GM12875 (cell line): ENCODE data around the gene RTN4R.
"Not testable (repeated sequence)": the region's sequence is repeated elsewhere in the genome, so short reads cannot be mapped to it uniquely, and the experiment has no call there.

Experiments
- H3K4me3 ChIP-seq: one replicate; pipeline ENCODE4 v1.5.1; 2011; ENCODE audit warnings: low read depth, low read length, control low read depth
- TF ChIP-seq, protein P1 (sequence below): IDR thresholded peaks from 2 replicates; pipeline ENCODE4 v1.5.1; 2011; ENCODE audit warnings: low read depth, mild to moderate bottlenecking, control low read depth, inconsistent platforms, low read length, moderate library complexity, borderline replicate concordance; ENCODE audit not compliant: insufficient read depth

The RTN4R gene

GRCh38 chr22:20304646-20305045 is 36.5 kb upstream of the RTN4R start:
- H3K4me3 ChIP-seq = no peak overlapping the region
- TF ChIP-seq, protein P1, sequence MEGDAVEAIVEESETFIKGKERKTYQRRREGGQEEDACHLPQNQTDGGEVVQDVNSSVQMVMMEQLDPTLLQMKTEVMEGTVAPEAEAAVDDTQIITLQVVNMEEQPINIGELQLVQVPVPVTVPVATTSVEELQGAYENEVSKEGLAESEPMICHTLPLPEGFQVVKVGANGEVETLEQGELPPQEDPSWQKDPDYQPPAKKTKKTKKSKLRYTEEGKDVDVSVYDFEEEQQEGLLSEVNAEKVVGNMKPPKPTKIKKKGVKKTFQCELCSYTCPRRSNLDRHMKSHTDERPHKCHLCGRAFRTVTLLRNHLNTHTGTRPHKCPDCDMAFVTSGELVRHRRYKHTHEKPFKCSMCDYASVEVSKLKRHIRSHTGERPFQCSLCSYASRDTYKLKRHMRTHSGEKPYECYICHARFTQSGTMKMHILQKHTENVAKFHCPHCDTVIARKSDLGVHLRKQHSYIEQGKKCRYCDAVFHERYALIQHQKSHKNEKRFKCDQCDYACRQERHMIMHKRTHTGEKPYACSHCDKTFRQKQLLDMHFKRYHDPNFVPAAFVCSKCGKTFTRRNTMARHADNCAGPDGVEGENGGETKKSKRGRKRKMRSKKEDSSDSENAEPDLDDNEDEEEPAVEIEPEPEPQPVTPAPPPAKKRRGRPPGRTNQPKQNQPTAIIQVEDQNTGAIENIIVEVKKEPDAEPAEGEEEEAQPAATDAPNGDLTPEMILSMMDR = no peak

GRCh38 chr22:20303229-20303534 is 35.1 kb upstream of the RTN4R start:
- not testable (repeated sequence) for H3K4me3 ChIP-seq

- TF ChIP-seq, protein P1 = no peak
- no peak overlapping the region for H3K4me3 ChIP-seq
Measured at GRCh38 chr22:20302438-20303228, 34.5 kb upstream of the RTN4R start.

DNA sequence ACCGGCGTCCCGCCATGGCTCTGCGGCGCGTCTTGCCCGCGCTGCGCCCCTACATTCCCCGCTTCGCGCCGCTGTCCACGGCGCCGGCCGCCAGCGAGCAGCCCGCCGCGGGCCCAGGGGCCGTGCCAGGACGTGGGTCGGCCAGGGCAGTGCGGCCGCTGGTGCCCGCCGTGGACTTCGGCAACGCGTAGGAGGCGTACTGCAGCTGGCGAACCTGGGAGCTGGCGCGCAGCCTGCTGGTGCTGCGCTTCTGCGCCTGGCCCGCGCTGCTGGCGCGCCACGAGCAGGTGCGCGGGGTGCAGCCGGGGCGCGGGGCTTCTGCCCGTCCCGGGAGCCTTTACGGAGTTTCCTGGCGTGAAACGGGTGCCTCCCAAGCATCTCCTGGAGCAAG is 31.6 kb upstream of the RTN4R start:
- no peak overlapping the region for H3K4me3 ChIP-seq
- TF ChIP-seq, protein P1 = no peak

DNA sequence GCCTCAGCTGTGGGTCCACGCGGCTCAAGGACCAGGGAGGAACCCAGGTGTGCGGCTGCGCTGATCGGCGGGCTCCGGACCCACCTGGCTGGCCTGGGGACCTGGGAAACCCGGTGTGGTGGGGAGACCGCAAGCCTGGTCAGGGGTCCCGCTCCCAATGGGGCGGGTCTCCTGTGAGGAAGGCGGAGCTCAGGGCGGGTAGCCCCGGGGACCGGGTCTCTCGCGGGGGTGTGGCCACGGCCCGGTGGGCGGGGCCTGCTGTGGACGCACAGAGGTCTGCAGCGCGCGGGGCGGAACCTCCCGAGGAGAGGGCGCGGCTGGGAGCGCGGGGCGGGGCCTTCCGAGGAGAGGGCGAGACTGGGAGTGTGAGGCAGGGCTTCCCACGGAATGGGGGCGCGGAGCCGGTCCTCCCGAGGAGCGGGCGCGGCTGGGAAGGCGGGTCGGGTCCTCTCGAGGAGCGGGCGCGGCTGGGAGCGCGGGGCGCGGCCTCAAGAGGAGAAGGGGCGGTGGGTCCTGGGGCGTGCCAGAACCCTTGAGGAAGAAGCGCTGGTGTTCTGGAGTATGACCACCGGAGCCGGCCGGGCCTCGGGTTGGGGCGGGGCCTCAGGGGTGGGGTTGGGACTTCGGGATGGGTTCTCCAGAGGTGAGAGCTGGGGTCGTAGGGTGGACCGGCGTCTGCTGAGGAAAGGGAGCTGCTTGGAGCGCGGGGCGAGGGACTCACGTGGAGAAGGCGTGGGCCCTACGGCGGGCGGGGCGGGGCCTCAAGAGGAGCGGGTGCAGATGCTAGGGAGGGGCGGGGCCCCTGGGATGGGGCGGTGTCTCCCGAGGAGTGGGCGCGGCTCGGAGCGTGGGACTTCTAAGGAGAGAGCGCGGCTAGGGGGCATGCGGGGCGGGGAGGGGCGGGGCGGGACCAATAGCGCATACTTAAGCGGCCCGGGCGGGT is 31.0 kb upstream of the RTN4R start:
- TF ChIP-seq, protein P1 = no peak
- peak overlapping the region; percentile 38 for H3K4me3 ChIP-seq

DNA sequence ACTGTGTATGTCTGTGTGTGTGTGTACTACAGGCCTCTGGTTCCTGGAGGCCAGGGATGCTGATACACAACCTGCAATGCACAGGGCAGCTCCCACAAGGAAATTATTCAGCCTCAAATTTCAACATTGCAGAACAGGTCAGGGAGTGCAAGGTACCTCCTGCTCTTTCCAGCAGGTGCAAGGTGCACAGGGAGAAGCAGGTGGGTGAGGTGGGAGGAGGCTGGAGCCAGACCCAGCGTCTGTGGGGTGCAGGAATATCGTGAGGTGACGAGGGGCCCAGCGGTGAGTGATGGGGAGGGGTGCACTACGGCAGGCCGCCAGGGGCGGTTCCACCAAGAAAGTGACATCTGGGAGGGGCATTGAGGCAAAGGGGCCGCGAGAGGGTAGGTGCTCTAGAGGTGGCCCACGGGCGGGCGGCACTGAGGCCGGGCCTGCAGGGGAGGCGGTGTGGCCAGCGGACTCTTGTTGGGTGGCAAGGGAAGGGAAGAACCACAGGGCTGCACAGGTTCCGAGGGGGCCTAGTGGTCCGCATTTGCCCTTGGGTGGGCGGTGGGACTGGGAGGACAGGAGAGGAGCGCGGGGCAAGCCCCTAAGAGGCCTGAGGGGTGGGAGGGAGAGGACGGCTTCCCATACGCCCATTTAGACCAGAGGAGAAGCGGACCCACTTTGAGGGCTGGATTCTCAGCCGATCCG is 30.1 kb upstream of the RTN4R start:
- no peak overlapping the region for H3K4me3 ChIP-seq
- TF ChIP-seq, protein P1 = no peak

DNA sequence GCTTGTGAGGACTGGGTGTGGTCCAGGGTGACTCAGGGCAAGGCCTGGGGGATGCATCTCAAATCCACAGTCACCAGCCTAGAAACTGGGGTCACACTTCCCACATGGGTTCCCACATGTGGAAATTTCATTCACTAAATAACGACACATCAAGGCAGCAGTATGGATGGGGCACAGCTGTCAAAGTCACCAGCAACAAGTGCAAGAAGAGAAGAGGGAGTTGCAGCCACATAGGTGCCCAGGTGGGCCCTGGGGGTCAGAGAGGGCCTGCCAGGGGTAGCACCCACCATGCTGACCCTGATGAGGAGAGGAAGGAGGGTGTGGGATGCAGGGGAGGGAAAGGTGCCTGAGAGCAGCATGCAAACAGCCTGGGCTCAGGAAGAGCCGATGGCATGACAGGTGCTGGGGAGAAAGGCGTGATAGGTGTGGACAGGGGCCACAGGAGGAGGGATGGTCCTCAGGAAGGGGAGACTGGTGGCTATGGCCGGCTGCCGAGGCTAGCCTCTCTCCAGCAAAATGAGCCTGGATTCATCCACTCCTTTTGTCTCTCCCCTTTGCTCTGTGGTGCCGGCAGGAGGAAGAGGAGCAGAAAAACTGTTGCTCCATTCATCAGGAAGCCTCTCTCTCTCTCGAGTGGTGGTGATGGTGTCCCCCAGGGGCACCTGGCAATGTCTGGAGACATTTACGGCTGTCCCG is 29.4 kb upstream of the RTN4R start:
- TF ChIP-seq, protein P1 = no peak
- H3K4me3 ChIP-seq = no peak overlapping the region
